Neural cell (in vitro differentiated cells): ENCODE data around the gene AFF2. TPM values are rescaled to one million over a fixed set of nuclear protein-coding genes. Genes with fewer than 3 reads are reported as not detected.

Experiments
- H2AFZ ChIP-seq: fragments of 200-600, 300-800 bp; sonication (generic), shearing (Covaris generic); 2 replicates; pipeline ENCODE4 v1.6.0; 2014; ENCODE audit warnings: low read depth, mild to moderate bottlenecking, antibody characterized with exemption, low read length, moderate library complexity
- H3F3A ChIP-seq: fragments of 200-600 bp; shearing (Covaris generic); 2 replicates; pipeline ENCODE4 v1.6.1; 2016; ENCODE audit warnings: mild to moderate bottlenecking, moderate library complexity, mixed read lengths, antibody characterized with exemption, low read length; ENCODE audit not compliant: insufficient read depth, poor library complexity, severe bottlenecking
- H3K27ac ChIP-seq: fragments of 200-600, 300-800 bp; sonication (generic), shearing (Covaris generic); 2 replicates; pipeline ENCODE4 v1.5.1; 2014; ENCODE audit warnings: mild to moderate bottlenecking, low read length, moderate library complexity
- H3K27me3 ChIP-seq: fragments of 300-800, 200-600 bp; sonication (generic), shearing (Covaris generic); 2 replicates; pipeline ENCODE4 v1.6.0; 2014; ENCODE audit warnings: mild to moderate bottlenecking, low read depth, low read length, moderate library complexity; ENCODE audit not compliant: insufficient read depth
- H3K36me3 ChIP-seq: fragments of 300-800, 200-600 bp; sonication (generic), shearing (Covaris generic); 2 replicates; pipeline ENCODE4 v1.5.1; 2014; ENCODE audit warnings: mild to moderate bottlenecking, antibody characterized with exemption, low read length, moderate library complexity; ENCODE audit not compliant: insufficient read depth
- H3K4me2 ChIP-seq: fragments of 300-800, 200-600 bp; sonication (generic), shearing (Covaris generic); 2 replicates; pipeline ENCODE4 v1.6.0; 2014; ENCODE audit warnings: mild to moderate bottlenecking, low read length
- H3K4me3 ChIP-seq: fragments of 300-800, 200-600 bp; sonication (generic), shearing (Covaris generic); 2 replicates; pipeline ENCODE4 v1.5.1; 2014; ENCODE audit warnings: mild to moderate bottlenecking, low read length, moderate library complexity
- H3K79me2 ChIP-seq: fragments of 200-600 bp; shearing (Covaris generic); replicated peaks from 2 replicates; pipeline ENCODE4 v1.6.0; 2014; ENCODE audit warnings: mild to moderate bottlenecking, low read length, moderate library complexity; ENCODE audit not compliant: insufficient read depth
- H3K9ac ChIP-seq: fragments of 300-800, 200-600 bp; sonication (generic), shearing (Covaris generic); 2 replicates; pipeline ENCODE4 v1.6.1; 2016; ENCODE audit warnings: mild to moderate bottlenecking, low read length, mixed read lengths
- H3K9me2 ChIP-seq: fragments of 200-600 bp; shearing (Covaris generic); 2 replicates; pipeline ENCODE4 v1.6.1; 2016; ENCODE audit warnings: mild to moderate bottlenecking, low read length, mixed read lengths; ENCODE audit not compliant: insufficient read depth
- H3K9me3 ChIP-seq: fragments of 200-600, 300-800 bp; sonication (generic), shearing (Covaris generic); 2 replicates; pipeline ENCODE4 v1.6.1; 2016; ENCODE audit warnings: mild to moderate bottlenecking, mixed run types, low read length, moderate library complexity, mixed read lengths
- H4K20me1 ChIP-seq: fragments of 200-600 bp; shearing (Covaris generic); 2 replicates; pipeline ENCODE4 v1.6.1; 2016; ENCODE audit warnings: mild to moderate bottlenecking, mixed run types; ENCODE audit not compliant: insufficient read depth
- CTCF ChIP-seq: fragments of 450-650 bp; IDR thresholded peaks from 2 replicates; pipeline ENCODE4 v1.5.1; 2014; ENCODE audit warnings: antibody characterized with exemption, mild to moderate bottlenecking, moderate library complexity; ENCODE audit not compliant: poor library complexity, severe bottlenecking
- EP300 ChIP-seq: fragments of 450-650 bp; conservative IDR thresholded peaks from 2 replicates; pipeline ENCODE4 v1.6.1; 2014; ENCODE audit warnings: antibody characterized with exemption, mild to moderate bottlenecking, moderate library complexity; ENCODE audit not compliant: poor library complexity, severe bottlenecking
- EZH2 ChIP-seq: fragments of 200-600, 300-800 bp; shearing (Covaris generic), sonication (generic); IDR thresholded peaks from 2 replicates; pipeline ENCODE4 v1.6.1; 2014; ENCODE audit warnings: antibody characterized with exemption, low read length, borderline replicate concordance, mild to moderate bottlenecking; ENCODE audit not compliant: insufficient read depth, poor library complexity, severe bottlenecking
- MXI1 ChIP-seq: fragments of 450-650 bp; conservative IDR thresholded peaks from 2 replicates; pipeline ENCODE4 v1.6.1; 2014; ENCODE audit warnings: antibody characterized with exemption, mild to moderate bottlenecking; ENCODE audit not compliant: poor library complexity, severe bottlenecking
- POLR2AphosphoS5 ChIP-seq: IDR thresholded peaks from 2 replicates; pipeline ENCODE4 v1.6.1; 2012
- RAD21 ChIP-seq: fragments of 450-650 bp; conservative IDR thresholded peaks from 2 replicates; pipeline ENCODE4 v1.6.1; 2014; ENCODE audit warnings: antibody characterized with exemption, mild to moderate bottlenecking, moderate library complexity
- REST ChIP-seq: IDR thresholded peaks from 2 replicates; pipeline ENCODE4 v1.6.1; 2012; ENCODE audit warnings: borderline replicate concordance
- SMC3 ChIP-seq: fragments of 450-650 bp; conservative IDR thresholded peaks from 2 replicates; pipeline ENCODE4 v1.6.1; 2014; ENCODE audit warnings: antibody characterized with exemption, mild to moderate bottlenecking, moderate library complexity; ENCODE audit not compliant: poor library complexity
- TAF1 ChIP-seq: IDR thresholded peaks from 2 replicates; pipeline ENCODE4 v1.6.1; 2012; ENCODE audit warnings: low read depth
- polyA plus RNA-seq: library from polyadenylated mRNA; depleted of rRNA; stranded (reverse); fragments of >200 nt; gene quantifications from 2 replicates; pipeline ENCODE4 v1.2.3, GENCODE V29; 2014

The AFF2 gene
- polyA plus RNA-seq, 1 donor from 2014 or later, result 10.5 TPM

- no peaks in the 10 kb centered on the region for H3K36me3 ChIP-seq
Measured at GRCh38 chrX:149036086-149036485, 535.7 kb downstream of the AFF2 start.

GRCh38 chrX:149037281-149037870, 537.0 kb downstream of the AFF2 start:
- Histone ChIP-seq H3K4me2 (no peak overlapping the region), H3K4me3 (no peak overlapping the region), H3K27me3 (no peaks in the 10 kb centered on the region), H4K20me1 (no peaks in the 10 kb centered on the region), H3K9ac (no peak overlapping the region), H3K27ac (no peak overlapping the region), H3K79me2 (no peaks in the 10 kb centered on the region), H3K36me3 (no peaks in the 10 kb centered on the region), H3K9me3 (no peaks in the 10 kb centered on the region), H3K9me2 (no peaks in the 10 kb centered on the region), H3F3A (no peaks in the 10 kb centered on the region), H2AFZ (no peak overlapping the region)
- TF ChIP-seq TAF1, result no peak

More at GRCh38 chrX:149036086-149036485, 535.7 kb downstream of the AFF2 start:
- Histone ChIP-seq H3K4me3 (no peak overlapping the region), H3K27ac (no peak overlapping the region), H3K9ac (no peak overlapping the region), H3F3A (no peaks in the 10 kb centered on the region), H3K4me2 (no peak overlapping the region), H3K27me3 (no peaks in the 10 kb centered on the region), H3K9me3 (no peaks in the 10 kb centered on the region), H3K9me2 (no peaks in the 10 kb centered on the region), H4K20me1 (no peaks in the 10 kb centered on the region), H3K79me2 (no peaks in the 10 kb centered on the region), H2AFZ (no peak overlapping the region)
- no peak for TF ChIP-seq CTCF
- no peak for TF ChIP-seq TAF1
- no peak for TF ChIP-seq REST
- TF ChIP-seq POLR2AphosphoS5, result no peak
- TF ChIP-seq MXI1, result no peak
- no peak for TF ChIP-seq SMC3
- TF ChIP-seq EP300, result no peak
- no peak for TF ChIP-seq RAD21
- no peak for TF ChIP-seq EZH2

GRCh38 chrX:149039057-149039456, 538.6 kb downstream of the AFF2 start:
- no peaks in the 10 kb centered on the region for H4K20me1 ChIP-seq
- no peaks in the 10 kb centered on the region for H3K9me3 ChIP-seq
- H3K4me2 ChIP-seq, result no peak overlapping the region
- H3K4me3 ChIP-seq, result no peak overlapping the region
- no peak overlapping the region for H2AFZ ChIP-seq
- no peaks in the 10 kb centered on the region for H3K9me2 ChIP-seq
- no peaks in the 10 kb centered on the region for H3K27me3 ChIP-seq
- no peaks in the 10 kb centered on the region for H3K36me3 ChIP-seq
- TF ChIP-seq EP300 (no peak), MXI1 (no peak), REST (no peak), RAD21 (no peak), CTCF (no peak), EZH2 (no peak), POLR2AphosphoS5 (no peak), SMC3 (no peak), TAF1 (no peak)
- H3K79me2 ChIP-seq, result no peaks in the 10 kb centered on the region
- no peak overlapping the region for H3K9ac ChIP-seq
- no peak overlapping the region for H3K27ac ChIP-seq
- no peaks in the 10 kb centered on the region for H3F3A ChIP-seq
